HEK293T (cell line): ENCODE data around the gene CAMSAP2.
"Not testable (repeated sequence)": the region's sequence is repeated elsewhere in the genome, so short reads cannot be mapped to it uniquely, and the experiment has no call there.

Experiments used
- CTCF ChIA-PET: fragments of 350-600 bp; formaldehyde crosslinking; extraction: SDS; loops from one replicate; lab custom pipeline; 2021; ENCODE audit warnings: antibody characterized with exemption, inconsistent platforms; lab: Yijun Ruan, JAX
- POLR2A ChIA-PET: fragments of 350-600 bp; formaldehyde crosslinking; extraction: SDS; loops from one replicate; lab custom pipeline; 2020; ENCODE audit warnings: antibody characterized with exemption, inconsistent platforms; lab: Yijun Ruan, JAX
- DNase-seq: peaks from one replicate; pipeline ENCODE4 v3.0.0; 2012; ENCODE audit warnings: mixed read lengths; ENCODE audit errors: extremely low spot score
- ARNT ChIP-seq: fragments of 450-650 bp; IDR thresholded peaks from 2 replicates; pipeline ENCODE4 v1.6.1; 2017; ENCODE audit warnings: mild to moderate bottlenecking
- BHLHE40 ChIP-seq: fragments of 450-650 bp; IDR thresholded peaks from 2 replicates; pipeline ENCODE4 v1.6.1; 2016; ENCODE audit warnings: mild to moderate bottlenecking, moderate library complexity, borderline replicate concordance
- CTBP1 ChIP-seq: fragments of 450-650 bp; IDR thresholded peaks from 2 replicates; pipeline ENCODE4 v1.6.1; 2016; ENCODE audit warnings: borderline replicate concordance
- ELF4 ChIP-seq: fragments of 450-650 bp; IDR thresholded peaks from 2 replicates; pipeline ENCODE4 v1.6.1; 2017; ENCODE audit warnings: antibody characterized with exemption
- FOXA1 ChIP-seq: fragments of 450-650 bp; IDR thresholded peaks from 2 replicates; pipeline ENCODE4 v1.6.1; 2016; ENCODE audit warnings: mild to moderate bottlenecking
- FOXK2 ChIP-seq: fragments of 450-650 bp; IDR thresholded peaks from 2 replicates; pipeline ENCODE4 v1.6.1; 2016; ENCODE audit warnings: mild to moderate bottlenecking
- FOXM1 ChIP-seq: fragments of 450-650 bp; IDR thresholded peaks from 2 replicates; pipeline ENCODE4 v1.6.1; 2017; ENCODE audit warnings: mild to moderate bottlenecking, borderline replicate concordance
- HDGF ChIP-seq: fragments of 450-650 bp; IDR thresholded peaks from 2 replicates; pipeline ENCODE4 v1.6.1; 2017; ENCODE audit warnings: antibody characterized with exemption, borderline replicate concordance
- L3MBTL2 ChIP-seq: fragments of 450-650 bp; conservative IDR thresholded peaks from 2 replicates; pipeline ENCODE4 v1.6.1; 2016; ENCODE audit warnings: mild to moderate bottlenecking
- LEF1 ChIP-seq: fragments of 450-650 bp; IDR thresholded peaks from 2 replicates; pipeline ENCODE4 v1.6.1; 2017; ENCODE audit warnings: mild to moderate bottlenecking, borderline replicate concordance
- NFRKB ChIP-seq: fragments of 450-650 bp; IDR thresholded peaks from 2 replicates; pipeline ENCODE4 v1.6.1; 2016; ENCODE audit warnings: mild to moderate bottlenecking, moderate library complexity
- SP1 ChIP-seq: fragments of 450-650 bp; IDR thresholded peaks from 2 replicates; pipeline ENCODE4 v1.6.1; 2017
- SUZ12 ChIP-seq: fragments of 450-650 bp; IDR thresholded peaks from 2 replicates; pipeline ENCODE4 v1.6.1; 2016; ENCODE audit warnings: mild to moderate bottlenecking
- TARDBP ChIP-seq: fragments of 450-650 bp; IDR thresholded peaks from 2 replicates; pipeline ENCODE4 v1.6.1; 2016
- ZNF384 ChIP-seq: fragments of 450-650 bp; IDR thresholded peaks from 2 replicates; pipeline ENCODE4 v1.6.1; 2016
- TF ChIP-seq, protein P1 (sequence below): fragments of 450-650 bp; IDR thresholded peaks from 2 replicates; pipeline ENCODE4 v1.6.1; 2016

The CAMSAP2 gene

DNA sequence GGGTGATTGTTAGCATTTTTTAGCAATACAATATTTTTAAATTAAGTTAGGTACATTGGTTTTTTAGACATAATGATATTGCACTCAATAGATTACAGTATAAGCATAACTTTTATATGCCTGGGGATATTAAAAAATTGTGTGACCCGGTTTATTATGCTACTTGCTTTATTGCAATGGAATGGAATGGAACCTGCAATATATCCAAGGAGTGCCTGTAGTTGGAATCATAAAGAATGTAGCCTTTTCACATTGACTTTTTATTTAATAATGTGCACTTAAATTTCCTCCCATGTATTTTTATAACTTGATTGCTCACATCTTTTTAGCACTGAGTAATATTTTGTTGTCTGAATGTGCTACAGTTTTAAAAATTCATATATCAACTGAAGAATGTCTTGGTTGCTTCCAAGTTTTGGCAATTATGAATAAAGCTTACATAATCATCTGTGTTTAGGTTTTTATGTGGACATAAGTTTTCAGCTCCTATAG lies 49.2 kb downstream of the CAMSAP2 start:
- CTCF ChIA-PET: no interaction called here
- no peak for TF ChIP-seq TARDBP
- TF ChIP-seq SP1: no peak
- TF ChIP-seq FOXM1: no peak
- no peak for TF ChIP-seq SUZ12
- TF ChIP-seq LEF1: no peak
- no peak for TF ChIP-seq ARNT
- no peak for TF ChIP-seq FOXA1
- no peak for TF ChIP-seq ZNF384
- no peak for TF ChIP-seq FOXK2
- DNase-seq: no peak
- POLR2A ChIA-PET: no interaction called here

DNA sequence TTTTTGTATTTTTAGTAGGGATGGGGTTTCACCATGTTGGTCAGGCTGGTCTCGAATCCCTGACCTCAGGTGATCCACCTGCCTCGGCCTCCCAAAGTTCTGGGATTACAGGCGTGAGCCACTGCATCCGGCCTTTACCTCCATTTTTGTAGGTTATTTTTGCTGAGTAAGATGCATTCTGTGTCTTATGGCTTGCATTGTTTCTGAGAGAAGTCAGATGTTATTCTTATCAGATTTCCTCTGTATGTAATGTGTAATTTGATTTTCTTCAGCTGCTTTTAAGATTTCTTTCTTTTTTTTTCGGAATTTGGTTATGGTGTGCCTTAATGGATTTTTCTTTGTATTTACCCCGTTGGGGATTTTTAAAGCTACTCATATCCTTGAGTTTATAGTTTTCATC lies 52.3 kb downstream of the CAMSAP2 start:
- POLR2A ChIA-PET, CTCF ChIA-PET, DNase-seq: not testable (repeated sequence)

DNA sequence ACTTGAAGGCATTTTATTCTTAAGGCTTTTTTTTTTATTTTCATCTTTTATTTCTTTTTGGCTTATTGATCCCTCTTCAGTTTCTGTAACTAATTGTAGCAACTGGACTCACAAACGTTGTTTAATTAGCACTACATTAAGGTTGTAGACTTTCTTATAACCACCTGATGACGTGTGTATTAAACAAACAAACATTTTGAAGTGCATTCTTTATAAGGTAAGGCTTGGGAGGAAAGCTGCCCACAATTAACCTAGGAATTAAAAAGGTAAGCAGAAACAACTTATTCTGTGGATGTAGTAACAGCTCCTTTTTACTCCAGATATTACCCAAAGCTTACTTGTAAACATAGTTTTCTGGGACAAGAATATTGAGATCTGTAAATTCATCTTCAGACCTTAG lies 55.0 kb downstream of the CAMSAP2 start:
- CTCF ChIA-PET: no interaction called here

DNA sequence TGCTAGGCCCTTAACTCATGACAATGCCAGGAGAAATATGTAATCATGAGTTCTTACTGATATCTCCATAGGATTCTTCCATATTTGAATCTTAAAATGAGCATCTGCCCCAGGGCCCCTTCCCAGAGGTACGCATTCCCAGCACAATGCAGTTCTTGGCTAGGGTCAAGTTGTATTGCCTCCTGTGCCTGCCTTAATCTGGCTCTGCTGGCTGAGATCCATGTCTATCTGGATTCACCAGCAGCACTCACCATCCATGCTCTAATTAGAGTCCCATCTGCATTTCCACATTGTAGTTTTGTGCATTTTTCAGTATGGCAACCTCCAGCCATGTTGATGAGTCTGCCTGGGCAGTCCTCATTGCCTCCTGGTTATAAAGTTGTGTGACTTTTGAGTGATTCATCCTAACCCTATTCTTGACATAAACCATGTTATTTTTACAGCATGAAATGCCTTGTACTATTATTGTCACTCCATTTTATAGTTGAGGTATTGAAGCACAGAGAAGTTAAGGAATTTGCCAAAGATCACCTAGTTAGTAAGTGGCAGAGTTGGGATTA lies 55.9 kb downstream of the CAMSAP2 start:
- no peak for DNase-seq
- POLR2A ChIA-PET: no interaction called here
- CTCF ChIA-PET: no interaction called here

More for the DNA sequence above, 55.0 kb downstream of the CAMSAP2 start:
- POLR2A ChIA-PET: no interaction called here
- no peak for TF ChIP-seq NFRKB
- TF ChIP-seq CTBP1: no peak
- TF ChIP-seq HDGF: no peak
- no peak for TF ChIP-seq ZNF384
- TF ChIP-seq TARDBP: no peak
- no peak for TF ChIP-seq FOXK2
- no peak for TF ChIP-seq SP1
- TF ChIP-seq BHLHE40: no peak
- TF ChIP-seq ELF4: no peak
- no peak for TF ChIP-seq FOXM1
- TF ChIP-seq SUZ12: no peak
- no peak for TF ChIP-seq L3MBTL2
- TF ChIP-seq, protein P1, sequence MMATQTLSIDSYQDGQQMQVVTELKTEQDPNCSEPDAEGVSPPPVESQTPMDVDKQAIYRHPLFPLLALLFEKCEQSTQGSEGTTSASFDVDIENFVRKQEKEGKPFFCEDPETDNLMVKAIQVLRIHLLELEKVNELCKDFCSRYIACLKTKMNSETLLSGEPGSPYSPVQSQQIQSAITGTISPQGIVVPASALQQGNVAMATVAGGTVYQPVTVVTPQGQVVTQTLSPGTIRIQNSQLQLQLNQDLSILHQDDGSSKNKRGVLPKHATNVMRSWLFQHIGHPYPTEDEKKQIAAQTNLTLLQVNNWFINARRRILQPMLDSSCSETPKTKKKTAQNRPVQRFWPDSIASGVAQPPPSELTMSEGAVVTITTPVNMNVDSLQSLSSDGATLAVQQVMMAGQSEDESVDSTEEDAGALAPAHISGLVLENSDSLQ: no peak
- no peak for TF ChIP-seq ARNT
- TF ChIP-seq FOXA1: no peak
- DNase-seq: no peak

DNA sequence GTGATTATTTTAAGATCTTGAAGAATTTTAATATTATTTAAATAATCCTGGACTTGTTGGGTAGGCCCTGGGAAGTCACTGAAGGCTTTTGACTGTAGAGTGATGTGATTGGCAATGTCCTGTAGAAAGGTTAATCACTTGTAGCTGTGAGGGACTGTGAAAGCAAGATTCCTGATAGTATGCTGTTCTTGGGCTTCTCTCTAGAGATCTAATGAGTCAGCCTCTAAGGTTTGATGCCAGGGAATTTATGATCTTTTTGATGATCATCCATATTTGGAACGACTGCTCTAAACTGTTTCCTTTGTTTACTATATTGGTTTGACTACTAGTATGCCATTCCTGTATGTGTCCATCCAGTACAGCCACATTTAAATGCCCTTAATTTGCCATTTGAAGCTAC lies 56.5 kb downstream of the CAMSAP2 start:
- POLR2A ChIA-PET: interaction anchor here (0.6 kb wide), 1 partner anchor 173 kb away, joined by 3 read pairs; no protein-coding TSS in a partner anchor
- no peak for DNase-seq
- CTCF ChIA-PET: no interaction called here
- TF ChIP-seq SUZ12 (no peak), FOXM1 (no peak), SP1 (no peak), L3MBTL2 (no peak), HDGF (no peak), CTBP1 (no peak), ARNT (no peak), LEF1 (no peak), FOXA1 (no peak), ZNF384 (no peak), BHLHE40 (no peak), ELF4 (no peak), FOXK2 (no peak), NFRKB (no peak), TARDBP (no peak)
- TF ChIP-seq, protein P1: no peak

More for the DNA sequence above, 55.9 kb downstream of the CAMSAP2 start:
- TF ChIP-seq NFRKB (no peak), SP1 (no peak), ZNF384 (no peak), L3MBTL2 (no peak), BHLHE40 (no peak), ELF4 (no peak), LEF1 (no peak), FOXK2 (no peak), FOXM1 (no peak), CTBP1 (no peak), SUZ12 (no peak), FOXA1 (no peak), HDGF (no peak), TARDBP (no peak), ARNT (no peak)
- TF ChIP-seq, protein P1: no peak

DNA sequence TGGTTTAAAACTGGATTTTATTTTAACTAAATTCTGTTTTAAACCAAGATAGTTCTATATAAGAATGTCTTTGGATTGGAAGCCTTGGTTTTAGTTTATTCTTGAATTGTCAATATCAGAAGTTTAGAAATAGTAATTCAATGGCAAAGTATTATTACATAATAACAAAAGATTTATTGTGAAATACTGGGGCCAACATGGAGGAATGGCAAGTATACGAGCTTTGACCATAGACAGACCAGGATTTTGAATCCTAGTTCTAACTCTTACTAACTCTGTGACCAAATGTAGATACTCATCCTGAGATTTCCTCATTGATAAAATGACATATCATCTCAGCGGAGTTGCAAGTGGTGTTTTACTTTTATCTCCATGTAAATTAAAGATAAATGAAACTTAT lies 63.3 kb downstream of the CAMSAP2 start:
- TF ChIP-seq SUZ12 (no peak), CTBP1 (no peak), L3MBTL2 (no peak), NFRKB (no peak), FOXK2 (no peak), SP1 (no peak), BHLHE40 (no peak), HDGF (no peak), FOXA1 (no peak), ZNF384 (no peak), ELF4 (no peak), TARDBP (no peak), LEF1 (no peak), ARNT (no peak), FOXM1 (no peak)
- TF ChIP-seq, protein P1: no peak
- ChIA-PET CTCF (interaction anchor here (0.6 to 1.9 kb wide), 3 partner anchors 16 to 180 kb away, joined by 3 to 13 read pairs (median 9); no protein-coding TSS in a partner anchor), POLR2A (interaction anchor here (0.7 kb wide), 1 partner anchor 132 kb away, joined by 4 read pairs; the partner anchor contains the start of gene DDX59)
- no peak for DNase-seq
